Thyroid gland (tissue), 4 donors: ENCODE data around the gene MYO18B.

ENCODE experiments used
- POLR2A ChIP-seq, 2 donors: fragments of 450-650 bp; IDR thresholded peaks; one replicate each; pipeline ENCODE4 v1.6.1; 2017; ENCODE audit warnings: antibody characterized with exemption in 2 of 2, mild to moderate bottlenecking in 2 of 2, moderate library complexity in 1 of 2
- TF ChIP-seq, protein P1 (sequence below), 6 experiments: fragments of 200-600 bp in 3 of 6; fragments of 450-650 bp in 3 of 6; sonication (generic) in 3 of 6; IDR thresholded peaks; one replicate each; pipeline ENCODE4 v1.5.1; 2016 to 2019; ENCODE audit warnings: antibody characterized with exemption in 6 of 6, mild to moderate bottlenecking in 2 of 6, inconsistent platforms in 1 of 6, moderate library complexity in 1 of 6

DNA sequence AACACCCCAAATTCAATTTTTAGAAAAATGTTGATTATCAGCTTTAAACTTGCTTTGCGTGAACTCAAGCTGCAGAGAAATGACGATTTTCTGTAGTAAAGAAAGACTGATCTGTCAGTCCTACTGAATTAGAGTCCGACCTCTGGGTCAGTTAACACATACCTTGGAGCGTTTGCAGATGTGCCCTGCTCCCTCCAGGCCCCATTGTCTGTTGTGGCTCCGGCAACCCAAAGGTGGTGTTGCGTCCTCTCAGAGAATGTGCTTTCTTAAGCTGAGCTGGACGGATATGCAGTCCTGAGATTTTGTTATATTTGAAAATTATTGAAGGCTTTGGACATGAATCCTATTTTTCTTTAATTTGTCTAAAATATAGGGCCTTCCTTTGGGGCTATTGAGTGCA, 31.5 kb upstream of the MYO18B start:
- TF ChIP-seq POLR2A (IDR thresholded peaks at IDR 0.05) = no peak
- TF ChIP-seq, protein P1, sequence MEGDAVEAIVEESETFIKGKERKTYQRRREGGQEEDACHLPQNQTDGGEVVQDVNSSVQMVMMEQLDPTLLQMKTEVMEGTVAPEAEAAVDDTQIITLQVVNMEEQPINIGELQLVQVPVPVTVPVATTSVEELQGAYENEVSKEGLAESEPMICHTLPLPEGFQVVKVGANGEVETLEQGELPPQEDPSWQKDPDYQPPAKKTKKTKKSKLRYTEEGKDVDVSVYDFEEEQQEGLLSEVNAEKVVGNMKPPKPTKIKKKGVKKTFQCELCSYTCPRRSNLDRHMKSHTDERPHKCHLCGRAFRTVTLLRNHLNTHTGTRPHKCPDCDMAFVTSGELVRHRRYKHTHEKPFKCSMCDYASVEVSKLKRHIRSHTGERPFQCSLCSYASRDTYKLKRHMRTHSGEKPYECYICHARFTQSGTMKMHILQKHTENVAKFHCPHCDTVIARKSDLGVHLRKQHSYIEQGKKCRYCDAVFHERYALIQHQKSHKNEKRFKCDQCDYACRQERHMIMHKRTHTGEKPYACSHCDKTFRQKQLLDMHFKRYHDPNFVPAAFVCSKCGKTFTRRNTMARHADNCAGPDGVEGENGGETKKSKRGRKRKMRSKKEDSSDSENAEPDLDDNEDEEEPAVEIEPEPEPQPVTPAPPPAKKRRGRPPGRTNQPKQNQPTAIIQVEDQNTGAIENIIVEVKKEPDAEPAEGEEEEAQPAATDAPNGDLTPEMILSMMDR (IDR thresholded peaks at IDR 0.05) = no peak
